ENCODE results near the gene OBSCN. TPM values are rescaled to one million over a fixed set of nuclear protein-coding genes. Genes with fewer than 3 reads are reported as not detected.

The OBSCN gene
- total RNA-seq, 2 experiments from 2014 or later, result 29.5 to 45.2 TPM

- CTCF ChIA-PET (ENCODE audit: unreplicated experiment), result no interaction called here
Measured at GRCh38 chr1:228214921-228215662, 7.2 kb downstream of the OBSCN start.

GRCh38 chr1:228215663-228216116, 7.8 kb downstream of the OBSCN start:
- Histone ChIP-seq H3K79me2 (ENCODE audit: insufficient read depth, low read depth, low read length) (no peaks in the 10 kb centered on the region), H3K27ac (ENCODE audit: low read depth, low read length, poor library complexity, severe bottlenecking) (no peak overlapping the region), H4K20me1 (ENCODE audit: insufficient read depth, low read length) (no peaks in the 10 kb centered on the region), H3K36me3 (ENCODE audit: insufficient read depth, low read length) (peaks cover 18% of the 10 kb centered on the region; the same call in 1 of the 2 replicates), H3K4me2 (ENCODE audit: low read length) (no peak overlapping the region), H2AFZ (ENCODE audit: low read length) (no peak overlapping the region), H3K9me3 (ENCODE audit: low read length) (no peaks in the 10 kb centered on the region), H3K4me3 (ENCODE audit: low read depth, low read length, poor library complexity, severe bottlenecking) (no peak overlapping the region), H3K4me1 (ENCODE audit: insufficient read depth, low read length, poor library complexity, severe bottlenecking) (peaks cover 12% of the 10 kb centered on the region), H3K9me2 (ENCODE audit: insufficient read depth, low read length) (no peaks in the 10 kb centered on the region)
- no TSS peak for BruUV-seq (replicated peaks)
- CTCF ChIA-PET (ENCODE audit: unreplicated experiment), result no interaction called here
- intact Hi-C loops (cut with micrococcal nuclease; ENCODE audit: unreplicated experiment), result no loop called here
- POLR2A ChIA-PET, result no interaction called here
- no peak for DNase-seq (ENCODE audit: low spot score)
- TF ChIP-seq EZH2phosphoT487 (IDR thresholded peaks at IDR 0.05; ENCODE audit: borderline replicate concordance, low read depth, low read length) (no peak), CTCF (conservative IDR thresholded peaks at IDR 0.05; ENCODE audit: low read length) (no peak)

More at GRCh38 chr1:228214921-228215662, 7.2 kb downstream of the OBSCN start:
- POLR2A ChIA-PET, result interaction anchor here (0.6 kb wide), 1 partner anchor 1419 kb away, joined by 4 read pairs; no protein-coding TSS in a partner anchor
- Histone ChIP-seq H3K4me2 (ENCODE audit: low read length) (no peak overlapping the region), H3K9me2 (ENCODE audit: insufficient read depth, low read length) (no peaks in the 10 kb centered on the region), H3K4me3 (ENCODE audit: low read depth, low read length, poor library complexity, severe bottlenecking) (no peak overlapping the region), H3K79me2 (ENCODE audit: insufficient read depth, low read depth, low read length) (no peaks in the 10 kb centered on the region), H3K4me1 (ENCODE audit: insufficient read depth, low read length, poor library complexity, severe bottlenecking) (peaks cover 10% of the 10 kb centered on the region), H3K36me3 (ENCODE audit: insufficient read depth, low read length) (peaks cover 12% of the 10 kb centered on the region; the same call in 1 of the 2 replicates), H3K27ac (ENCODE audit: low read depth, low read length, poor library complexity, severe bottlenecking) (no peak overlapping the region), H4K20me1 (ENCODE audit: insufficient read depth, low read length) (no peaks in the 10 kb centered on the region), H2AFZ (ENCODE audit: low read length) (no peak overlapping the region), H3K9me3 (ENCODE audit: low read length) (no peaks in the 10 kb centered on the region)
- intact Hi-C loops (cut with micrococcal nuclease; ENCODE audit: unreplicated experiment), result loop anchor here (5.0 kb wide), 1 partner anchor 302 kb away; no protein-coding TSS in a partner anchor
- no TSS peak for BruUV-seq (replicated peaks)
- TF ChIP-seq CTCF (conservative IDR thresholded peaks at IDR 0.05; ENCODE audit: low read length), result no peak
- TF ChIP-seq EZH2phosphoT487 (IDR thresholded peaks at IDR 0.05; ENCODE audit: borderline replicate concordance, low read depth, low read length), result no peak
- no peak for DNase-seq (ENCODE audit: low spot score)

All from OCI-LY7 (cell line).